Measurements from ENCODE around the gene CCT6B.

GRCh38 chr17:34961093-34961911 lies at the start of gene CCT6B, which contains the start of gene ZNF830:
- TF ChIP-seq MAFK (IDR thresholded peaks at IDR 0.05; ENCODE audit: low read depth, low read length) (no peak), CHD1 (IDR thresholded peaks at IDR 0.05; ENCODE audit: low read depth, low read length) (no peak), CTCF (conservative IDR thresholded peaks at IDR 0.05; ENCODE audit: low read depth, low read length) (no peak), POLR2A (IDR thresholded peaks at IDR 0.05; ENCODE audit: low read depth, low read length) (peak; percentile 91), RCOR1 (IDR thresholded peaks at IDR 0.05; ENCODE audit: insufficient replicate concordance, low read length) (no peak), RFX5 (IDR thresholded peaks at IDR 0.05; ENCODE audit: low read depth, low read length) (no peak), USF2 (IDR thresholded peaks at IDR 0.05; ENCODE audit: low read depth, low read length) (no peak), MXI1 (IDR thresholded peaks at IDR 0.05; ENCODE audit: borderline replicate concordance, low read depth, low read length) (no peak), RAD21 (IDR thresholded peaks at IDR 0.05; ENCODE audit: low read length) (no peak), MAZ (IDR thresholded peaks at IDR 0.05; ENCODE audit: borderline replicate concordance, low read depth, low read length) (no peak; the same call in 1 of the 2 replicates), CEBPB (IDR thresholded peaks at IDR 0.05; ENCODE audit: low read depth, low read length) (no peak), BHLHE40 (IDR thresholded peaks at IDR 0.05; ENCODE audit: low read depth, low read length) (no peak)

Measured in IMR-90 (cell line).